Measurements from ENCODE around the gene DIPK1B.

The DIPK1B gene

DNA sequence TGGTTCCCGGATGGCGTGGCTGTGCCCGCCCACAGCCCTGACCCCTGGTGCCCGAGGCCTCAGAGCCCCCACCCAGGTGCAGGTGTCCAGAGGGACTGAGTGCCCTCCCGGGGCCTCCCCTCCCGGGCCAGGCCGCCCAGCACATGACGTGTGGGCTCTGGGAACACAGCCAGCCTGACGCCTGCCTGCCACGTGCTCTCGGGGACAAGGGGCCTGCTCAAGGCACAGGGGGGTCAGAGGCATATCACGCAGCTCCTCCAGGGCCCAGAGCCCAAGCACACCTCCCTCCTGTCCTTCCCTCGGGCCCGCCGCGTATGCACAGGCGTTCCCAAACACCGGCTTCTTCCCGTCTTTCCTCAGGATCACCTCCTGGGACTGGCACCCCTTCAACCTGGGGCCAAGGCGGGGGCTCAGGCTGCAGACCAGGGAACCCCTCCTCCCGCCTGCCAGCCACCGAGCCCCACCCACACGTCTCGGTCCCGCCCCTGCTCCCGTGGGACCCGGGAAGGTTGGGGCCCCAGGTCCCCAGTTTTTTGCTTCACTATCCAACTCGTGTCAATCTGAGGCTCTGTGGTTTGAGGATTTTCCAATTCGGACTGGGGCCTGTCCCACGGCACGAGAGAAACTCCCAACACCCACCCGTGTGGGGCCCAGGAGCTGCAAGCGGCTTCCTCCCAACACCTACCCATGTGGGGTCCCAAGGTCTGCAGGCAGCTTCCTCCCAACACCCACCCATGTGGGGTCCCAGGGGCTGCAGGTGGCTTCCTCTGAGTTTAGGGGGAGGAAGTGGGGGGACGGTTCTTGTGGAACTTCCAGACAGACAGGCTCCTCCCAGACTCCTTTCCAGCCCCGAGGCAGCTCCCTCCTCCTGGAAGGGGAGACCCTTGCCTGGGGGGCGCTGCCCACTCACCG is 28.9 kb downstream of the DIPK1B start:
- no peak for DNase-seq

- no peak for DNase-seq
Measured at GRCh38 chr9:136741883-136742571, 29.7 kb downstream of the DIPK1B start.

- DNase-seq = no peak
Measured at GRCh38 chr9:136742591-136743391, 30.4 kb downstream of the DIPK1B start, which contains the start of gene LCN10. Gene LCN10, minus strand, starts transcription at chr9:136742940. Its CDS starts 37 bp downstream, at chr9:136742903.

- DNase-seq = no peak
Measured at GRCh38 chr9:136743639-136744211, 31.4 kb downstream of the DIPK1B start.

DNA sequence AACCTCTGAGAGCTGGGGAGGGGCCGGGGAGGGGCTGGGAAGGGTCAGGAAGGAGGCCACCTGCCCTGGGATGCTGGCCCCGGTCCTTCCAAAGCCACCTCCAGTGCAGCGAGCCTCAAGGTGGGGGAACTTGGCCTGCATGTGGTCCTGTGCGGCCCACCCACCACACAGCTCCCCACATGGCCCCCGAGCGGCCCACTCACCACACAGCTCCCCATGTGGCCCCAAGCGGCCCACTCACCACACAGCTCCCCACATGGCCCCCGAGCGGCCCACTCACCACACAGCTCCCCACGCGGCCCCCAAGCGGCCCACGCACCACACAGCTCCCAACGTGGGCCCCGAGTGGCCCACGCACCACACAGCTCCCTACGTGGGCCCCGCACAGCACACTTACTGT is 32.4 kb downstream of the DIPK1B start:
- no peak for DNase-seq

GRCh38 chr9:136745389-136746154 is 33.2 kb downstream of the DIPK1B start:
- DNase-seq = no peak

- DNase-seq = no peak
Measured at GRCh38 chr9:136746155-136746490, 33.8 kb downstream of the DIPK1B start.

DNA sequence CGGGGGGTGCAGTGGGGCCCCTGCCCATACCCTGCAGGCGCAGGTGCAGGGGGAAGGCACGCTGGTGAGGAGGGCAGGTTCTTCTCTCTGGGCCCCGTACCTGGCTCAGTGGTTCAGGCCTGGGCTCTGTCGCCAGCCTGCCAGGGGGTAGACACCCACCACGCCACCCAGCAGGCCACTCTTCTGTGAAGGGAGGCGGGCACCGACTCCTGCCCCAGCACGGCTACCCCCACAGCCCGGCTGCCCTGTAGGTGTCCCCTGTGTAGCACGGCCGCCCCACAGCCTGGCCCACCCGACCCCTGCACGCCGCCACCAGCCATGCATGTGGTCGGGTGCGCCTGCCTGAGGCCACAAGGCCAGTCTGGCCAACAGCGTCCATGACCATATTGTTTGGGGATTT is 34.2 kb downstream of the DIPK1B start:
- DNase-seq = no peak

- no peak for DNase-seq
Measured at GRCh38 chr9:136747161-136748060, 35.0 kb downstream of the DIPK1B start.

DNA sequence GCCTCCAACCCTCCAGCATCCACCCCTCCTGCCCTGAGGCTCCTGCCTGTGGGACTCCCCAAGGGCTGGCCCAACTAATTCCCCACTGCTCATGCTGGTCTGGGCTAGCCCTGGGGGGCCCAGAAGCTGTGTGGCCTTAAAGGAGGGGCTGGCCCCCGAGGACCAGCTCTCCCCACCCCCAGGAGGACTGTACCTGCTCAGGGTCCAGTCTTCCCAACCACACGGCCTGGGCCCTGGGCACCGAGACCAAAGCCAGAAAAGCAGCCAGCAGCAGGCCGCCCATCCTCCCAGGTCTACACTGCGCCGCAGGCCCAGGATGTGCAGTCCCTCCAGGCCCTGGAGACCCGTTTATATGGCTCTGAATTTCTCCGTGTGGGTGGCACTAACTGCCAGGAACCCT is 35.8 kb downstream of the DIPK1B start, which contains the start of gene LCN6:
Gene LCN6 (minus strand): TSS at position 325 of the 400 bp plus-strand sequence. CDS start 42 bp downstream, at position 283.
- DNase-seq = no peak

- no peak for DNase-seq
Measured at GRCh38 chr9:136748666-136749611, 36.6 kb downstream of the DIPK1B start.

- DNase-seq = no peak
Measured at GRCh38 chr9:136750526-136750925, 38.2 kb downstream of the DIPK1B start.

- no peak for DNase-seq
Measured at GRCh38 chr9:136751244-136751643, 38.9 kb downstream of the DIPK1B start.

GRCh38 chr9:136751814-136752213 is 39.4 kb downstream of the DIPK1B start:
- DNase-seq = no peak

DNA sequence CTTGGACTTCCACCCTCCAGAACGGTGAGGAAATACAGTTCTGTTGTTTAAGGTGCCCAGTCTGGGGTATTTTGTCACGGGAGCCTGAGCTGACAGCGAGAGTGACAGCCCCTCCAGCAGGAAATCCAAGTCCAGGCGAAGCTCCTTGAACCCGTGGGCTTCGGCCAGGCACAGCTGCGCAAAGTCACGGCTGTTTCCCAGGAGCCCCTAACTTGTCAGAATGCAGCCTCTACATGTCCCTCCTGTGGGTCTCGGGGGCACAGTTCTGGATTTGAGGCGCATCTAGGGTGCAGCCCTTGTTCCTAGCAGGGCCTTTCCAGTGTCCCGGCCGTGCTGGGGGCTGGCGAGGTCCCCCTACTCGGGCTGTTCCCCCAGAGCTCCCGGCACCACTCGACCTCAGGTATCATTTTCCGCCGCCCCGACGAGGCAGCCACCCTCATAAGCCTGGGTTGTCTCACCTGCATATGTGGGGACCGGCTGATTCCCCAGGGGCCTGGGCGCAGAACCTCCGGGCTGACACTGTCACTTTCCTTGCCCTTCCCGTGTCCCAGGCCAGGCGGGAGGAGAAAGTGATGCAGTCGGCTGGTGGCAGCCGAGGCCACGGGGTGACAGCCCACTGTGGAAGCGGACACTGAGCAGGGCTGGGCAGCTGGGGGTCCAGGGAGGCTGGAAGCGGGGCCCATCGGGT is 41.1 kb downstream of the DIPK1B start:
- DNase-seq = no peak

DNA sequence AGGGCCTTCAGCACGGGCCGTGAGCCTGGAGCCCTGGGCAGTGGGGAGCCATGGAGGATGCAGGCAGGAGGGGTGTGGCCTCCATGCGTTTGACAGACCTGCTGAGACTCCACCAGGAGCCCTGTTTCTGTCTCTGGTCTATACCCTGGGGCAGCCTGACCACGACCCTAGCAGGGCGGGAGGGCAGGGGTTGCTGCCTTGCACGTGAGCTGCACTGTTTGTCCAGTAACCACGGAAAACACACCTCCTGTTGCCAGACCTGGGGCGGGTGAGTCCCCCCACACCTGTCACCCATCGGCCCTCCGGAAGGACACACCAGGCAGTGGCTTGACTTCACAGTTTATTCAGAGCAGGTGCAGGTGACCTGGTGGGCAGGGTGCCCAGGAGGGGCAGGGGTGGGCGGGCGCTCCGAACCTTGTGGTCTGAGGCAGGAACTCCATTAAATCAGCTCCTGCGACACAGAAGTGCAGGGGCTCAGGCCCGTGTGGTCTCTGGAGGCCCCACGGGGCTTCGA is 41.7 kb downstream of the DIPK1B start:
- DNase-seq = no peak

DNA sequence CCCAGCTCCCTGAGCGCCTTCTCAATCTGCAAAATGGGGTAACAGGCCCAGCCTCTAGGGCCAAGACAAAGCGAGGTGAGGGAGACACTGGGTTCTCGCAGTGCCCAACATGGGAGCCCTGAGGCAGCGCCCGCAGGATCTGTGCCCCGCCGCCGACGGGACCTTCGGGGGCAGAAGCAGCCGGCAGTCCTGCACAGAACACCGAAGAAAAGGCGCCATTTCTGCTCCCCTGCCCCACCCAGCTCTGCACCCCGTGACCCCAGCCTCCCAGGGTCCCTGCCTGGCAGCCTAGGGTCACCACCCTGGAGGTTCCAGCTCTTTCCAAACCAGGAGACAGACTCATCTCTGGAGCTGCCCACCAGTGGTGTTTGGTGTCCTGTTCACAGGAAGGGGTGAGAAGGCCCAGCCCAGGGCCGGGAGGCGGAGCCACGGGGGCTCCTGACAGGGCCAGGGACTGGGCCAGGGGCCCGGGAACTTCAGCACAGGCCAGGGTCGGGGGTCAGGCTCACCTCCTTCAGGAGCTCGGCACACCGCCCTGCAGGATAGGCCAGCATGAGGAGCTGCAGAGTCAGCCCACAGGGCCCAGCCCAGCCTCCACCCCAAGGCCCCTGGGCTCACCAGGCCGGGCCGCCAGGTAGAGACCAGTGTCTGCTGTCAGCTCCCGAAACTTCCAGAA is 42.4 kb downstream of the DIPK1B start:
- DNase-seq = no peak
